Hepatocyte (in vitro differentiated cells): ENCODE measurements around the gene CCDC142. TPM values are rescaled to one million over a fixed set of nuclear protein-coding genes. Genes with fewer than 3 reads are reported as not detected.
A peak's percentile ranks its signal among the peaks of the same experiment; 100 is the strongest.
"Not testable (repeated sequence)": the region's sequence is repeated elsewhere in the genome, so short reads cannot be mapped to it uniquely, and the experiment has no call there.

Experiments used
- DNase-seq: peaks from one replicate; pipeline ENCODE4 v3.0.0-alpha.2; 2016; ENCODE audit warnings: low spot score
- H2AFZ ChIP-seq: fragments of 200-600 bp; sonication (generic); 2 replicates; pipeline ENCODE4 v1.6.0; 2016; ENCODE audit warnings: antibody characterized with exemption, mild to moderate bottlenecking
- H3K27ac ChIP-seq: fragments of 200-600 bp; sonication (generic); 2 replicates; pipeline ENCODE4 v1.5.1; 2016; ENCODE audit warnings: mild to moderate bottlenecking
- H3K27me3 ChIP-seq: fragments of 200-600 bp; sonication (generic); 2 replicates; pipeline ENCODE4 v1.6.1; 2016
- H3K36me3 ChIP-seq: fragments of 200-600 bp; sonication (generic); replicated peaks from 2 replicates; pipeline ENCODE4 v1.5.1; 2016; ENCODE audit warnings: low read depth; ENCODE audit not compliant: insufficient read depth
- H3K4me1 ChIP-seq: fragments of 200-600 bp; sonication (generic); 2 replicates; pipeline ENCODE4 v1.5.1; 2016; ENCODE audit warnings: mild to moderate bottlenecking, moderate library complexity; ENCODE audit not compliant: insufficient read depth
- H3K4me2 ChIP-seq: fragments of 200-600 bp; sonication (generic); 2 replicates; pipeline ENCODE4 v1.6.0; 2016
- H3K4me3 ChIP-seq: fragments of 200-600 bp; sonication (generic); 2 replicates; pipeline ENCODE4 v1.5.1; 2016; ENCODE audit warnings: mild to moderate bottlenecking
- H3K79me2 ChIP-seq: fragments of 200-600 bp; sonication (generic); 2 replicates; pipeline ENCODE4 v1.6.0; 2017; ENCODE audit warnings: mild to moderate bottlenecking
- H3K9me2 ChIP-seq: fragments of 200-600 bp; sonication (generic); replicated peaks from 2 replicates; pipeline ENCODE4 v1.6.0; 2017; ENCODE audit warnings: mild to moderate bottlenecking; ENCODE audit not compliant: insufficient read depth
- H3K9me3 ChIP-seq: fragments of 200-600 bp; sonication (generic); 2 replicates; pipeline ENCODE4 v1.5.1; 2016; ENCODE audit warnings: low read depth, mild to moderate bottlenecking
- H4K20me1 ChIP-seq: fragments of 200-600 bp; sonication (generic); 2 replicates; pipeline ENCODE4 v1.6.0; 2016; ENCODE audit warnings: mild to moderate bottlenecking; ENCODE audit not compliant: insufficient read depth, poor library complexity, severe bottlenecking
- CTCF ChIP-seq: fragments of 200-600 bp; sonication (generic); IDR thresholded peaks from 2 replicates; pipeline ENCODE4 v1.5.1; 2016; ENCODE audit warnings: antibody characterized with exemption, mild to moderate bottlenecking; ENCODE audit not compliant: poor library complexity
- EZH2 ChIP-seq: fragments of 200-600 bp; sonication (generic); IDR thresholded peaks from 2 replicates; pipeline ENCODE4 v1.6.1; 2016; ENCODE audit warnings: antibody characterized with exemption, mild to moderate bottlenecking, borderline replicate concordance
- EZH2phosphoT487 ChIP-seq: fragments of 200-600 bp; sonication (generic); IDR thresholded peaks from one replicate; pipeline ENCODE4 v1.6.1; 2018; ENCODE audit warnings: antibody characterized with exemption, mild to moderate bottlenecking, low read depth, moderate library complexity; ENCODE audit not compliant: unreplicated experiment, severe bottlenecking
- WGBS: methylation state at CpG from one replicate; pipeline ENCODE4 v1.1.6; 2016; ENCODE audit warnings: low lambda C conversion rate; ENCODE audit errors: missing lambda C conversion rate; 5-methylcytosine and 5-hydroxymethylcytosine counted together
- polyA plus RNA-seq: library from polyadenylated mRNA; unstranded; fragments of >200 nt; fragmentation: Nextera tagmentation; extraction: Ambion mirVana; gene quantifications from 2 replicates; pipeline ENCODE4 v1.2.1, GENCODE V29; 2016
- total RNA-seq: library from RNA; depleted of rRNA; stranded (reverse); fragments of >200 nt; gene quantifications from 2 replicates; pipeline ENCODE4 v1.2.3, GENCODE V29; 2014

The CCDC142 gene
- total and polyA plus RNA-seq, 2 experiments from 2014 or later, result 11.6 to 16.6 TPM

- H3K36me3 ChIP-seq, result no peaks in the 10 kb centered on the region
- H3K79me2 ChIP-seq, result peaks cover 46% of the 10 kb centered on the region
- no peaks in the 10 kb centered on the region for H3K27me3 ChIP-seq
- H3K4me2 ChIP-seq, result no peak overlapping the region
- no peaks in the 10 kb centered on the region for H3K9me3 ChIP-seq
- no peak for DNase-seq
- no peaks in the 10 kb centered on the region for H3K9me2 ChIP-seq
- H4K20me1 ChIP-seq, result no peaks in the 10 kb centered on the region
- H3K27ac ChIP-seq, result no peak overlapping the region
- no peak overlapping the region for H3K4me3 ChIP-seq
- H2AFZ ChIP-seq, result no peak overlapping the region
- WGBS, result 97% methylated on average over 20 of the region's 20 CpGs
- peaks cover 7% of the 10 kb centered on the region for H3K4me1 ChIP-seq
- TF ChIP-seq EZH2phosphoT487, result no peak
- TF ChIP-seq CTCF, result no peak
- TF ChIP-seq EZH2, result no peak
These were observed 20.6 kb downstream of the CCDC142 start for GRCh38 chr2:74462054-74462785.

- DNase-seq, result no peak
- no peaks in the 10 kb centered on the region for H3K27me3 ChIP-seq
- WGBS, result 94% methylated on average over 27 of the region's 27 CpGs
- no peak overlapping the region for H3K4me3 ChIP-seq
- no peaks in the 10 kb centered on the region for H3K36me3 ChIP-seq
- no peak overlapping the region for H3K4me2 ChIP-seq
- no peaks in the 10 kb centered on the region for H3K9me3 ChIP-seq
- peaks cover 46% of the 10 kb centered on the region for H3K79me2 ChIP-seq
- H2AFZ ChIP-seq, result no peak overlapping the region
- no peak for TF ChIP-seq EZH2phosphoT487
- no peak for TF ChIP-seq CTCF
- TF ChIP-seq EZH2, result no peak
- peaks cover 13% of the 10 kb centered on the region for H3K4me1 ChIP-seq
- H3K27ac ChIP-seq, result no peak overlapping the region
- H4K20me1 ChIP-seq, result no peaks in the 10 kb centered on the region
- H3K9me2 ChIP-seq, result no peaks in the 10 kb centered on the region
These were observed 21.4 kb downstream of the CCDC142 start for GRCh38 chr2:74461187-74462053.

- WGBS, result 86% methylated on average over 10 of the region's 10 CpGs
These were observed 22.6 kb downstream of the CCDC142 start for GRCh38 chr2:74460187-74460586.

GRCh38 chr2:74459503-74460118 is 23.2 kb downstream of the CCDC142 start:
- not testable (repeated sequence) for DNase-seq

More at GRCh38 chr2:74460187-74460586, 22.6 kb downstream of the CCDC142 start:
- peak overlapping the region; percentile 82 for H3K4me2 ChIP-seq
- H3K79me2 ChIP-seq, result peaks cover 47% of the 10 kb centered on the region
- H3K4me1 ChIP-seq, result peaks cover 22% of the 10 kb centered on the region
- H3K27ac ChIP-seq, H3K9me2 ChIP-seq, DNase-seq, H3K36me3 ChIP-seq, H3K27me3 ChIP-seq, H4K20me1 ChIP-seq, H3K4me3 ChIP-seq, H2AFZ ChIP-seq, H3K9me3 ChIP-seq: not testable (repeated sequence)

More at GRCh38 chr2:74459503-74460118, 23.2 kb downstream of the CCDC142 start:
- H2AFZ ChIP-seq, H4K20me1 ChIP-seq, H3K9me3 ChIP-seq, H3K27ac ChIP-seq, H3K4me3 ChIP-seq, H3K9me2 ChIP-seq, H3K27me3 ChIP-seq, H3K36me3 ChIP-seq: not testable (repeated sequence)
- H3K4me1 ChIP-seq, result peaks cover 22% of the 10 kb centered on the region
- 86% methylated on average over 11 of the region's 13 CpGs for WGBS
- H3K79me2 ChIP-seq, result peaks cover 44% of the 10 kb centered on the region
- peak overlapping the region; percentile 82 for H3K4me2 ChIP-seq
